ENCODE data around the gene PSMB7.

GRCh38 chr9:124450241-124450924 lies 35.1 kb upstream of the PSMB7 start, which contains the start of gene ADGRD2:
- TF ChIP-seq, protein P1, sequence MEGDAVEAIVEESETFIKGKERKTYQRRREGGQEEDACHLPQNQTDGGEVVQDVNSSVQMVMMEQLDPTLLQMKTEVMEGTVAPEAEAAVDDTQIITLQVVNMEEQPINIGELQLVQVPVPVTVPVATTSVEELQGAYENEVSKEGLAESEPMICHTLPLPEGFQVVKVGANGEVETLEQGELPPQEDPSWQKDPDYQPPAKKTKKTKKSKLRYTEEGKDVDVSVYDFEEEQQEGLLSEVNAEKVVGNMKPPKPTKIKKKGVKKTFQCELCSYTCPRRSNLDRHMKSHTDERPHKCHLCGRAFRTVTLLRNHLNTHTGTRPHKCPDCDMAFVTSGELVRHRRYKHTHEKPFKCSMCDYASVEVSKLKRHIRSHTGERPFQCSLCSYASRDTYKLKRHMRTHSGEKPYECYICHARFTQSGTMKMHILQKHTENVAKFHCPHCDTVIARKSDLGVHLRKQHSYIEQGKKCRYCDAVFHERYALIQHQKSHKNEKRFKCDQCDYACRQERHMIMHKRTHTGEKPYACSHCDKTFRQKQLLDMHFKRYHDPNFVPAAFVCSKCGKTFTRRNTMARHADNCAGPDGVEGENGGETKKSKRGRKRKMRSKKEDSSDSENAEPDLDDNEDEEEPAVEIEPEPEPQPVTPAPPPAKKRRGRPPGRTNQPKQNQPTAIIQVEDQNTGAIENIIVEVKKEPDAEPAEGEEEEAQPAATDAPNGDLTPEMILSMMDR (IDR thresholded peaks at IDR 0.05; ENCODE audit: insufficient read depth, low read length, poor library complexity, severe bottlenecking) = no peak
- no peak for TF ChIP-seq EZH2phosphoT487 (conservative IDR thresholded peaks at IDR 0.05; ENCODE audit: low read length)
